ENCODE data around the gene SPC24. TPM values are rescaled to one million over a fixed set of nuclear protein-coding genes. Genes with fewer than 3 reads are reported as not detected.

SPC24 gene
- total and polyA plus RNA-seq, 9 of the 15 experiments (the other 6 are each of a cell fraction or from before 2014, with no cell fraction given), result 18.2 to 154 (median 60.9) TPM

DNA sequence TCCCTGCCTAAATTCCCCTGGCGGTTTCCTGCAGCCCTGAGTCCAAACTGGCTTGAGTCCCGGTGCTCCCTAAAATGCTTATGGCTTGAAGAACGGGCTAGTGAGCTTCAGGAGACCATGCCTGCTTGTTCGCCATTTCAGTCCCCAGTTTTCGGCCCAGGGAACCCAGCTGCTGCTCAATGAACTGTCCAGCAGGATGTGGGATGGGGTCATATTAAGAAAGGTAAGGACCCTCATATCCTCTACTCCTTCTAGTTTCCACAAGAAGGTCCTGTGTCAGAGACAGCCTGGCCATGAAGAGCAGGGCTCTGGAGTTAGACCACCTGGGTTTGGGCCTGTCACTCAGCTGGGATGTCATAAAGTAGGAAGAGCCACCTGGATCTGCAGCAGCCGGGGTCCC is 17.0 kb upstream of the SPC24 start (continued):
- TF ChIP-seq MBD2 (IDR thresholded peaks at IDR 0.05; ENCODE audit: borderline replicate concordance, low read depth) (no peak), ILF3 (IDR thresholded peaks at IDR 0.05; ENCODE audit: borderline replicate concordance) (no peak), SAFB2 (IDR thresholded peaks at IDR 0.05; ENCODE audit: borderline replicate concordance, low read depth, low read length, severe bottlenecking) (no peak), TAF9B (IDR thresholded peaks at IDR 0.05; ENCODE audit: partially characterized antibody) (no peak), ZNF75A (CRISPR knock-in tag; IDR thresholded peaks at IDR 0.05) (no peak), CBFA2T2 (conservative IDR thresholded peaks at IDR 0.05) (no peak), THRA (IDR thresholded peaks at IDR 0.05) (no peak)

DNA sequence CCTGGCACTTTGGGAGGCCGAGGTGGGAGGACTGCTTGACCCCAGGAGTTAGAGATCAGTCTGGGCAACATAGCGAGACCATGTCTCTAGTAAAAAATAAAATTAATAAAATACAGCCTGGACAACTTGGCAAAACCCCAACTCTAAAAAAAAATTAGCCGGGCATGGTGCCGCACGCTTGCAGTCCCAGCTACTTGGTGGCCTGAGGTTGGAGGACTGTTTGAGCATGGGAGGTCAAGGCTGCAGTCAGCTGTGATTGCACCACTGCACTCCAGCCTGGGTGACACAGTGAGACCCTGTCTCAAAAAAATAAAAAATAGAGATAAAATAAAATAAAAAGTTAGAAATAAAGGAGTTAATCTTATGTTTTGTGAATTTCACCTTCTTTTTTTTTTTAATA is 15.6 kb upstream of the SPC24 start:
- in situ Hi-C loops (cut with MboI) (no loop called here), intact Hi-C loops (cut with micrococcal nuclease) (no loop called here)
- Histone ChIP-seq H3K79me2 (ENCODE audit: control insufficient read depth, insufficient read depth, low read length) (no peaks in the 10 kb centered on the region), H3K4me1 (replicated peaks in 1 of 2; ENCODE audit: control insufficient read depth in 2 of 2, insufficient read depth in 2 of 2, low read length in 2 of 2) (peaks cover 0 to 3% of the 10 kb centered on the region in 2 experiments; a peak in 1 of 5 replicates), H3K4me2 (ENCODE audit: insufficient read depth, low read length) (no peak overlapping the region), H3K9me3 (replicated peaks; ENCODE audit: control insufficient read depth, insufficient read depth, low read depth, low read length) (no peaks in the 10 kb centered on the region), H3K27ac (ENCODE audit: extremely low read depth, low read depth, low read length) (no peak overlapping the region), H3K4me3 (no peak overlapping the region), H3K9me1 (ENCODE audit: control insufficient read depth, insufficient read depth, low read length) (no peaks in the 10 kb centered on the region), H2AFZ (ENCODE audit: low read depth, low read length) (no peak overlapping the region), H3K36me3 (ENCODE audit: control insufficient read depth, insufficient read depth, low read length) (peaks cover 62% of the 10 kb centered on the region), H3K9ac (ENCODE audit: insufficient read depth in 1 of 2, low read depth in 2 of 2, low read length in 2 of 2) (no peak overlapping the region), H3K27me3 (ENCODE audit: control insufficient read depth in 2 of 2, insufficient read depth in 2 of 2, low read length in 2 of 2) (no peaks in the 10 kb centered on the region), H4K20me1 (replicated peaks; ENCODE audit: control insufficient read depth, insufficient read depth, low read length) (no peaks in the 10 kb centered on the region)
- TF ChIP-seq RB1 (IDR thresholded peaks at IDR 0.05; ENCODE audit: low read depth) (no peak), SMARCB1 (IDR thresholded peaks at IDR 0.05; ENCODE audit: insufficient read length, low read depth) (no peak), BCOR (IDR thresholded peaks at IDR 0.05) (no peak), TSC22D4 (tag; IDR thresholded peaks at IDR 0.05) (no peak), CEBPG (CRISPR knock-in tag; IDR thresholded peaks at IDR 0.05) (no peak), CEBPG (tag; conservative IDR thresholded peaks at IDR 0.05 in 1 of 2, IDR thresholded peaks at IDR 0.05 in 1 of 2) (no peak), MAX (CRISPR knock-in tag; IDR thresholded peaks at IDR 0.05) (no peak), DIDO1 (tag; IDR thresholded peaks at IDR 0.05; ENCODE audit: low read depth) (no peak), ILK (tag; IDR thresholded peaks at IDR 0.05; ENCODE audit: borderline replicate concordance, low read depth) (no peak), ZNF124 (CRISPR knock-in tag; IDR thresholded peaks at IDR 0.05) (no peak), ZNF431 (CRISPR knock-in tag; IDR thresholded peaks at IDR 0.05) (no peak), COPS2 (conservative IDR thresholded peaks at IDR 0.05) (no peak), FOSL1 (tag; conservative IDR thresholded peaks at IDR 0.05) (no peak)
- TF ChIP-seq, protein P1, sequence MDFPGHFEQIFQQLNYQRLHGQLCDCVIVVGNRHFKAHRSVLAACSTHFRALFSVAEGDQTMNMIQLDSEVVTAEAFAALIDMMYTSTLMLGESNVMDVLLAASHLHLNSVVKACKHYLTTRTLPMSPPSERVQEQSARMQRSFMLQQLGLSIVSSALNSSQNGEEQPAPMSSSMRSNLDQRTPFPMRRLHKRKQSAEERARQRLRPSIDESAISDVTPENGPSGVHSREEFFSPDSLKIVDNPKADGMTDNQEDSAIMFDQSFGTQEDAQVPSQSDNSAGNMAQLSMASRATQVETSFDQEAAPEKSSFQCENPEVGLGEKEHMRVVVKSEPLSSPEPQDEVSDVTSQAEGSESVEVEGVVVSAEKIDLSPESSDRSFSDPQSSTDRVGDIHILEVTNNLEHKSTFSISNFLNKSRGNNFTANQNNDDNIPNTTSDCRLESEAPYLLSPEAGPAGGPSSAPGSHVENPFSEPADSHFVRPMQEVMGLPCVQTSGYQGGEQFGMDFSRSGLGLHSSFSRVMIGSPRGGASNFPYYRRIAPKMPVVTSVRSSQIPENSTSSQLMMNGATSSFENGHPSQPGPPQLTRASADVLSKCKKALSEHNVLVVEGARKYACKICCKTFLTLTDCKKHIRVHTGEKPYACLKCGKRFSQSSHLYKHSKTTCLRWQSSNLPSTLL (IDR thresholded peaks at IDR 0.05), result no peak
- WGBS (ENCODE audit: insufficient coverage, low coverage, missing lambda C conversion rate), result 98% methylated on average over 5 of the region's 5 CpGs
- ATAC-seq, result no peak
- BruUV-seq (replicated peaks), result no TSS peak
- no peak for FAIRE-seq
- no peak for DNase-seq (ENCODE audit: extremely low read depth in 1 of 4, low spot score in 3 of 4)
- ChIA-PET CTCF (ENCODE audit: low intra/inter-chr PET ratio) (no interaction called here), POLR2A (no interaction called here)
